CD8-positive, alpha-beta memory T cell (primary cell): ENCODE data around the gene MILR1. TPM values are rescaled to one million over a fixed set of nuclear protein-coding genes. Genes with fewer than 3 reads are reported as not detected.
A peak's percentile ranks its signal among the peaks of the same experiment; 100 is the strongest.

Experiments used
- CTCF ChIA-PET: fragments of 350-600 bp; sonication (Branson Sonifier 250); formaldehyde crosslinking; loops from one replicate; lab custom pipeline; 2021; ENCODE audit warnings: antibody characterized with exemption; lab: Charles Lee
- POLR2A ChIA-PET: fragments of 350-600 bp; sonication (Branson Sonifier 250); formaldehyde crosslinking; loops from one replicate; lab custom pipeline; 2021; ENCODE audit warnings: antibody characterized with exemption; lab: Charles Lee
- DNase-seq, 5 donors: peaks; one replicate each; pipeline versions ENCODE4 v3.0.0 to v3.0.0-alpha.2; 2020 to 2022; ENCODE audit warnings: mixed read lengths in 1 of 5
- H3K27ac ChIP-seq: one replicate; pipeline ENCODE4 v1.7.0; 2013; ENCODE audit warnings: low read depth, mild to moderate bottlenecking, low read length, moderate library complexity
- H3K27me3 ChIP-seq: 2 replicates; pipeline ENCODE4 v1.7.0; 2013; ENCODE audit warnings: low read length, mild to moderate bottlenecking; ENCODE audit not compliant: insufficient read depth, poor library complexity, severe bottlenecking
- H3K36me3 ChIP-seq: 2 replicates; pipeline ENCODE4 v1.7.0; 2013; ENCODE audit warnings: mild to moderate bottlenecking, low read length, moderate library complexity; ENCODE audit not compliant: insufficient read depth
- H3K4me1 ChIP-seq: 2 replicates; pipeline ENCODE4 v1.7.0; 2013; ENCODE audit warnings: mild to moderate bottlenecking, low read length, moderate library complexity; ENCODE audit not compliant: insufficient read depth
- H3K4me3 ChIP-seq: 2 replicates; pipeline ENCODE4 v1.7.0; 2013; ENCODE audit warnings: mild to moderate bottlenecking, low read length
- H3K9me3 ChIP-seq: 2 replicates; pipeline ENCODE4 v1.7.0; 2013; ENCODE audit warnings: mild to moderate bottlenecking, low read length
- H3K27ac Mint-ChIP-seq, 8 donors: one replicate each; pipeline ENCODE4 v1.8.0; 2020 to 2021; ENCODE audit warnings: mixed read lengths in 8 of 8, mild to moderate bottlenecking in 6 of 8, inconsistent platforms in 3 of 8, moderate library complexity in 3 of 8
- H3K27me3 Mint-ChIP-seq, 2 donors: one replicate each; pipeline ENCODE4 v1.8.0; 2020 to 2021; ENCODE audit warnings: mixed read lengths in 2 of 2, mild to moderate bottlenecking in 1 of 2, moderate library complexity in 1 of 2
- H3K36me3 Mint-ChIP-seq, 3 donors: one replicate each; pipeline ENCODE4 v1.8.0; 2020 to 2021; ENCODE audit warnings: mixed read lengths in 3 of 3, inconsistent platforms in 1 of 3, mild to moderate bottlenecking in 1 of 3
- H3K4me1 Mint-ChIP-seq, 3 donors: one replicate each; pipeline ENCODE4 v1.8.0; 2020 to 2021; ENCODE audit warnings: mixed read lengths in 3 of 3, inconsistent platforms in 1 of 3, mild to moderate bottlenecking in 1 of 3
- H3K4me3 Mint-ChIP-seq, 7 donors: one replicate each; pipeline ENCODE4 v1.8.0; 2020 to 2021; ENCODE audit warnings: mixed read lengths in 7 of 7, mild to moderate bottlenecking in 6 of 7, moderate library complexity in 4 of 7, inconsistent platforms in 2 of 7
- H3K9me3 Mint-ChIP-seq, 5 donors: one replicate each; pipeline ENCODE4 v1.8.0; 2020 to 2022; ENCODE audit warnings: mixed read lengths in 5 of 5, mild to moderate bottlenecking in 3 of 5, moderate library complexity in 2 of 5, inconsistent platforms in 1 of 5
- polyA plus RNA-seq: library from polyadenylated mRNA; unstranded; fragments of 300-500 nt; fragmentation: Illumina TruSeq; gene quantifications from one replicate; pipeline ENCODE4 v1.2.3, GENCODE V29; 2021
- total RNA-seq, 2 experiments: library from RNA; stranded (reverse); gene quantifications; one replicate each; pipeline ENCODE4 v1.2.3, GENCODE V29; 2021

MILR1 gene
- total RNA-seq (under 1 TPM; 0.66 to 0.69 TPM), polyA plus RNA-seq (not detected)

- H3K27me3 ChIP-seq, result no peaks in the 10 kb centered on the region
- peaks cover 7% of the 10 kb centered on the region for H3K4me1 ChIP-seq
- no peaks in the 10 kb centered on the region for H3K36me3 ChIP-seq
- Mint-ChIP-seq H3K27ac (peak within 1 kb of the TSS in 4 of 8 donors; percentile 14 to 92 (median 44)), H3K4me3 (no peak within 1 kb of the TSS), H3K4me1 (peaks cover 0 to 5% (median 3%) of the 10 kb centered on the region in 3 donors), H3K36me3 (no peaks in the 10 kb centered on the region), H3K9me3 (no peaks in the 10 kb centered on the region), H3K27me3 (peaks cover 0 to 2% of the 10 kb centered on the region in 2 donors)
- CTCF ChIA-PET, result no interaction called here
- DNase-seq, result no peak
- POLR2A ChIA-PET, result no interaction called here
- no peak within 1 kb of the TSS for H3K4me3 ChIP-seq
- no peaks in the 10 kb centered on the region for H3K9me3 ChIP-seq
- H3K27ac ChIP-seq, result peak within 1 kb of the TSS; percentile 59
Observed at GRCh38 chr17:64448665-64449512, at the start of gene MILR1. MILR1 (plus strand) TSS chr17:64449115; CDS start chr17:64449169, 54 bp downstream.

- Histone ChIP-seq H3K4me3 (no peak overlapping the region), H3K27ac (no peak overlapping the region), H3K9me3 (no peaks in the 10 kb centered on the region), H3K36me3 (no peaks in the 10 kb centered on the region), H3K27me3 (no peaks in the 10 kb centered on the region), H3K4me1 (peaks cover 31% of the 10 kb centered on the region)
- Mint-ChIP-seq H3K27me3 (no peaks in the 10 kb centered on the region), H3K27ac (peak overlapping the region in 3 of 8 donors; percentile 10 to 95 (median 47)), H3K9me3 (no peaks in the 10 kb centered on the region), H3K4me3 (no peak overlapping the region), H3K36me3 (peaks cover 0 to 9% (median 0%) of the 10 kb centered on the region in 3 donors), H3K4me1 (peaks cover 42 to 64% (median 46%) of the 10 kb centered on the region in 3 donors)
- CTCF ChIA-PET, result interaction anchor here (0.9 kb wide), 1 partner anchor 19 kb away, joined by 4 read pairs; no protein-coding TSS in a partner anchor
- POLR2A ChIA-PET, result interaction anchor here (0.6 to 0.7 kb wide), 3 partner anchors 47 to 107 kb away, joined by 3 to 7 read pairs (median 6); partner anchors contain the start of gene CEP95
- DNase-seq, result no peak
Observed at GRCh38 chr17:64399767-64400156, 49.2 kb upstream of the MILR1 start.

GRCh38 chr17:64400642-64401041 lies 48.3 kb upstream of the MILR1 start:
- no peaks in the 10 kb centered on the region for H3K9me3 Mint-ChIP-seq
- H3K36me3 Mint-ChIP-seq, result peaks cover 0 to 9% (median 0%) of the 10 kb centered on the region in 3 donors
- H3K36me3 ChIP-seq, result no peaks in the 10 kb centered on the region
- H3K4me1 Mint-ChIP-seq, result peaks cover 39 to 59% (median 42%) of the 10 kb centered on the region in 3 donors
- ChIA-PET CTCF (no interaction called here), POLR2A (interaction anchor here (0.7 kb wide), 1 partner anchor 94 kb away, joined by 7 read pairs; no protein-coding TSS in a partner anchor)
- peaks cover 29% of the 10 kb centered on the region for H3K4me1 ChIP-seq
- no peaks in the 10 kb centered on the region for H3K9me3 ChIP-seq
- peak overlapping the region in 1 of 7 donors; percentile 45 for H3K4me3 Mint-ChIP-seq
- no peaks in the 10 kb centered on the region for H3K27me3 Mint-ChIP-seq
- no peak for DNase-seq
- H3K27ac Mint-ChIP-seq, result peak overlapping the region in 3 of 8 donors; percentile 11 to 33 (median 19)
- no peak overlapping the region for H3K27ac ChIP-seq
- no peaks in the 10 kb centered on the region for H3K27me3 ChIP-seq
- no peak overlapping the region for H3K4me3 ChIP-seq

GRCh38 chr17:64401244-64401860 lies 47.6 kb upstream of the MILR1 start:
- no peak overlapping the region for H3K27ac ChIP-seq
- H3K9me3 ChIP-seq, result no peaks in the 10 kb centered on the region
- H3K4me1 ChIP-seq, result peaks cover 29% of the 10 kb centered on the region
- Mint-ChIP-seq H3K4me3 (peak overlapping the region in 3 of 7 donors; percentile 7 to 63 (median 43)), H3K27me3 (no peaks in the 10 kb centered on the region), H3K36me3 (peaks cover 0 to 5% (median 0%) of the 10 kb centered on the region in 3 donors), H3K9me3 (no peaks in the 10 kb centered on the region), H3K4me1 (peaks cover 33 to 53% (median 36%) of the 10 kb centered on the region in 3 donors), H3K27ac (peak overlapping the region in 7 of 8 donors; percentile 12 to 84 (median 58))
- CTCF ChIA-PET, result no interaction called here
- POLR2A ChIA-PET, result no interaction called here
- no peaks in the 10 kb centered on the region for H3K36me3 ChIP-seq
- H3K27me3 ChIP-seq, result no peaks in the 10 kb centered on the region
- DNase-seq, result no peak
- H3K4me3 ChIP-seq, result no peak overlapping the region

GRCh38 chr17:64401941-64402340 lies 47.0 kb upstream of the MILR1 start:
- peak in 1 of 5 donors; percentile 16 for DNase-seq
- Histone ChIP-seq H3K4me3 (no peak overlapping the region), H3K27me3 (no peaks in the 10 kb centered on the region), H3K9me3 (no peaks in the 10 kb centered on the region), H3K27ac (no peak overlapping the region), H3K4me1 (peaks cover 29% of the 10 kb centered on the region), H3K36me3 (no peaks in the 10 kb centered on the region)
- ChIA-PET POLR2A (no interaction called here), CTCF (interaction anchor here (1.6 kb wide), 1 partner anchor 80 kb away, joined by 4 read pairs; no protein-coding TSS in a partner anchor)
- Mint-ChIP-seq H3K27me3 (no peaks in the 10 kb centered on the region), H3K9me3 (no peaks in the 10 kb centered on the region), H3K36me3 (peaks cover 0 to 3% (median 0%) of the 10 kb centered on the region in 3 donors), H3K4me1 (peaks cover 30 to 48% (median 36%) of the 10 kb centered on the region in 3 donors), H3K27ac (peak overlapping the region in 6 of 8 donors; percentile 12 to 77 (median 32)), H3K4me3 (peak overlapping the region in 4 of 7 donors; percentile 7 to 68 (median 53))

- H3K4me1 ChIP-seq, result peaks cover 29% of the 10 kb centered on the region
- H3K4me3 ChIP-seq, result no peak overlapping the region
- H3K27ac ChIP-seq, result no peak overlapping the region
- Mint-ChIP-seq H3K36me3 (peaks cover 0 to 3% (median 0%) of the 10 kb centered on the region in 3 donors), H3K27me3 (no peaks in the 10 kb centered on the region), H3K4me1 (peaks cover 30 to 48% (median 36%) of the 10 kb centered on the region in 3 donors), H3K27ac (peak overlapping the region in 2 of 8 donors; percentile 43 to 65), H3K4me3 (no peak overlapping the region), H3K9me3 (no peaks in the 10 kb centered on the region)
- H3K27me3 ChIP-seq, result no peaks in the 10 kb centered on the region
- H3K36me3 ChIP-seq, result no peaks in the 10 kb centered on the region
- ChIA-PET POLR2A (interaction anchor here (0.6 kb wide), 1 partner anchor 11 kb away, joined by 3 read pairs; the partner anchor contains the start of gene PECAM1), CTCF (interaction anchor here (1.6 kb wide), 1 partner anchor 81 kb away, joined by 4 read pairs; no protein-coding TSS in a partner anchor)
- H3K9me3 ChIP-seq, result no peaks in the 10 kb centered on the region
- no peak for DNase-seq
Observed at GRCh38 chr17:64402469-64402868, 46.4 kb upstream of the MILR1 start.

- no peak for DNase-seq
- Mint-ChIP-seq H3K36me3 (no peaks in the 10 kb centered on the region), H3K27me3 (no peaks in the 10 kb centered on the region), H3K4me1 (peaks cover 21 to 35% (median 28%) of the 10 kb centered on the region in 3 donors), H3K4me3 (no peak overlapping the region), H3K27ac (peak overlapping the region in 3 of 8 donors; percentile 7 to 61 (median 7)), H3K9me3 (no peaks in the 10 kb centered on the region)
- Histone ChIP-seq H3K4me3 (no peak overlapping the region), H3K4me1 (peaks cover 16% of the 10 kb centered on the region), H3K27me3 (no peaks in the 10 kb centered on the region), H3K27ac (no peak overlapping the region), H3K36me3 (no peaks in the 10 kb centered on the region), H3K9me3 (no peaks in the 10 kb centered on the region)
- POLR2A ChIA-PET, result no interaction called here
- CTCF ChIA-PET, result interaction anchor here (0.9 to 1.2 kb wide), 3 partner anchors 8 to 16 kb away, joined by 3 read pairs; no protein-coding TSS in a partner anchor
Observed at GRCh38 chr17:64403881-64404460, 44.9 kb upstream of the MILR1 start.
